Panc1 (cell line): ENCODE data around the gene HOXB2. TPM values are rescaled to one million over a fixed set of nuclear protein-coding genes. Genes with fewer than 3 reads are reported as not detected.

Experiments
- ATAC-seq: fragments of 200-7000 bp; cut with Tn5 transposase; 2 replicates; pipeline ENCODE4 v1.9.1; 2020; ENCODE audit warnings: mild to moderate bottlenecking, moderate library complexity
- BruUV-seq: library from RNA; stranded (reverse); fragments of 400-500 nt; replicated peaks from 2 replicates; lab custom pipeline; 2021; lab: Mats Ljungman, UMichigan
- CTCF ChIA-PET: fragments of 300-600 bp; sonication (Branson Sonifier 250); formaldehyde crosslinking; loops from one replicate; lab custom pipeline; 2022; ENCODE audit warnings: antibody characterized with exemption; lab: Charles Lee
- POLR2A ChIA-PET: fragments of 300-600 bp; sonication (Branson Sonifier 250); formaldehyde crosslinking; loops from one replicate; lab custom pipeline; 2022; ENCODE audit warnings: antibody characterized with exemption; lab: Charles Lee
- DNase-seq: peaks from one replicate; pipeline ENCODE4 v3.0.0-alpha.2; 2010; ENCODE audit warnings: low read depth, low spot score
- H3K27ac ChIP-seq: 2 replicates; pipeline ENCODE4 v1.5.1; 2011; ENCODE audit warnings: mild to moderate bottlenecking, low read length, inconsistent platforms
- H3K27me3 ChIP-seq: fragments of 200-500 bp; sonication (Bioruptor generic); 2 replicates; pipeline ENCODE4 v1.6.0; 2014; ENCODE audit warnings: low read length, inconsistent platforms; ENCODE audit not compliant: control insufficient read depth, insufficient read depth
- H3K36me3 ChIP-seq: fragments of 200-500 bp; sonication (Bioruptor generic); 2 replicates; pipeline ENCODE4 v1.5.1; 2014; ENCODE audit warnings: inconsistent platforms, mild to moderate bottlenecking, low read length, moderate library complexity; ENCODE audit not compliant: control insufficient read depth, insufficient read depth
- H3K4me1 ChIP-seq: 2 replicates; pipeline ENCODE4 v1.5.1; 2011; ENCODE audit warnings: inconsistent platforms, mild to moderate bottlenecking, low read length, moderate library complexity; ENCODE audit not compliant: control insufficient read depth, insufficient read depth
- H3K4me3 ChIP-seq, 2 experiments: 2 replicates each; pipeline ENCODE4 v1.5.1; 2011 to 2012; ENCODE audit warnings: low read depth in 2 of 2, low read length in 2 of 2, mild to moderate bottlenecking in 2 of 2, inconsistent platforms in 1 of 2, moderate library complexity in 1 of 2
- H3K9me3 ChIP-seq: fragments of 200-500 bp; sonication (Bioruptor generic); 2 replicates; pipeline ENCODE4 v1.5.1; 2014; ENCODE audit warnings: low read depth, mild to moderate bottlenecking, inconsistent platforms, low read length, moderate library complexity; ENCODE audit not compliant: control insufficient read depth, insufficient read depth
- CTCF ChIP-seq: fragments of 450-650 bp; IDR thresholded peaks from 2 replicates; pipeline ENCODE4 v1.5.1; 2017; ENCODE audit warnings: mild to moderate bottlenecking
- POLR2AphosphoS5 ChIP-seq: IDR thresholded peaks from 2 replicates; pipeline ENCODE4 v1.6.1; 2012; ENCODE audit warnings: mild to moderate bottlenecking, low read depth, low read length, moderate library complexity
- REST ChIP-seq, 2 experiments: IDR thresholded peaks; 2 replicates each; pipeline ENCODE4 v1.6.1; 2011 to 2012; ENCODE audit warnings: low read depth in 2 of 2, control low read depth in 1 of 2, low read length in 1 of 2, mild to moderate bottlenecking in 1 of 2, moderate library complexity in 1 of 2; ENCODE audit not compliant: insufficient read depth in 1 of 2
- SIN3A ChIP-seq: IDR thresholded peaks from 2 replicates; pipeline ENCODE4 v1.6.1; 2012; ENCODE audit warnings: low read depth, mild to moderate bottlenecking, low read length, moderate library complexity, borderline replicate concordance; ENCODE audit not compliant: insufficient read depth
- TCF7L2 ChIP-seq: IDR thresholded peaks from 2 replicates; pipeline ENCODE4 v1.6.1; 2011; ENCODE audit warnings: mild to moderate bottlenecking, low read depth, low read length, inconsistent platforms
- in situ Hi-C: cut with HindIII; loops from 2 replicates; pipeline ENCODE4 v1.10.0; 2016; ENCODE audit warnings: low sequenced_read_pairs, low pct_unique_long_range_greater_than_20kb
- intact Hi-C: fragments of 100-400 bp; cut with micrococcal nuclease; formaldehyde crosslinking; loops from one replicate; pipeline ENCODE4 v1.10.0; 2022; ENCODE audit not compliant: unreplicated experiment
- total RNA-seq: library from RNA; stranded (reverse); gene quantifications from one replicate; pipeline ENCODE4 v1.2.1, GENCODE V29; 2021; ENCODE audit not compliant: unreplicated experiment

HOXB2 gene
- total RNA-seq, 1 experiment from 2014 or later: 70.1 TPM

GRCh38 chr17:48528153-48528935 lies 16.6 kb downstream of the HOXB2 start:
- intact Hi-C loops (no loop called here), in situ Hi-C loops (no loop called here)
- ChIA-PET CTCF (interaction anchor here (0.6 kb wide), 1 partner anchor 47 kb away, joined by 3 read pairs; no protein-coding TSS in a partner anchor), POLR2A (no interaction called here)
- TF ChIP-seq REST (IDR thresholded peaks at IDR 0.05; ENCODE audit: insufficient read depth in 1 of 2, low read depth in 2 of 2, low read length in 1 of 2) (no peak), POLR2AphosphoS5 (no peak), SIN3A (no peak), TCF7L2 (no peak), CTCF (no peak)
- Histone ChIP-seq H3K4me3 (no peak overlapping the region), H3K4me1 (no peaks in the 10 kb centered on the region), H3K36me3 (no peaks in the 10 kb centered on the region), H3K27me3 (no peaks in the 10 kb centered on the region), H3K9me3 (no peaks in the 10 kb centered on the region), H3K27ac (no peak overlapping the region)
- BruUV-seq: no TSS peak
- DNase-seq (no peak), ATAC-seq (no peak)

- Histone ChIP-seq H3K4me1 (peaks cover 3% of the 10 kb centered on the region; the same call in 1 of the 2 replicates), H3K4me3 (no peak overlapping the region), H3K27ac (no peak overlapping the region), H3K27me3 (no peaks in the 10 kb centered on the region), H3K36me3 (no peaks in the 10 kb centered on the region), H3K9me3 (no peaks in the 10 kb centered on the region)
- no TSS peak for BruUV-seq
- TF ChIP-seq POLR2AphosphoS5 (no peak), CTCF (no peak), SIN3A (no peak), TCF7L2 (no peak), REST (IDR thresholded peaks at IDR 0.05; ENCODE audit: insufficient read depth in 1 of 2, low read depth in 2 of 2, low read length in 1 of 2) (no peak)
- DNase-seq (no peak), ATAC-seq (no peak)
- intact Hi-C loops: no loop called here
- in situ Hi-C loops: no loop called here
- ChIA-PET POLR2A (no interaction called here), CTCF (no interaction called here)
These were observed 17.4 kb downstream of the HOXB2 start for GRCh38 chr17:48527547-48527932.
